IMR-90 (cell line): ENCODE results near the gene RNASET2. TPM values are rescaled to one million over a fixed set of nuclear protein-coding genes. Genes with fewer than 3 reads are reported as not detected.

Source experiments
- ATAC-seq: fragments of 200-7000 bp; cut with Tn5 transposase; 2 replicates; pipeline ENCODE4 v1.9.1; 2020; ENCODE audit warnings: low read depth, mild to moderate bottlenecking, moderate library complexity
- BruUV-seq: library from RNA; stranded (reverse); fragments of 400-500 nt; replicated peaks from 2 replicates; lab custom pipeline; 2021; lab: Mats Ljungman, UMichigan
- CTCF ChIA-PET: fragments of 300-600 bp; formaldehyde crosslinking; extraction: SDS; loops from one replicate; lab custom pipeline; 2021; ENCODE audit warnings: antibody characterized with exemption; lab: Yijun Ruan, JAX
- POLR2A ChIA-PET: fragments of 300-600 bp; sonication (Branson Sonifier 250); formaldehyde crosslinking; loops from one replicate; lab custom pipeline; 2022; ENCODE audit warnings: antibody characterized with exemption; ENCODE audit not compliant: unreplicated experiment; lab: Charles Lee
- DNase-seq: peaks from one replicate; pipeline ENCODE4 v3.0.0; 2013
- H2AFZ ChIP-seq: replicated peaks from 2 replicates; pipeline ENCODE3; 2013; ENCODE audit warnings: low read length, mild to moderate bottlenecking; ENCODE audit not compliant: poor library complexity
- H2AK5ac ChIP-seq: 2 replicates; pipeline ENCODE4 v1.6.1; 2013; ENCODE audit warnings: low read depth, low read length, inconsistent platforms
- H2AK9ac ChIP-seq: replicated peaks from 2 replicates; pipeline ENCODE3; 2013; ENCODE audit warnings: mild to moderate bottlenecking, low read depth, low read length, moderate library complexity; ENCODE audit not compliant: poor library complexity
- H2BK120ac ChIP-seq: 2 replicates; pipeline ENCODE4 v1.6.1; 2013; ENCODE audit warnings: low read depth, low read length, inconsistent platforms
- H2BK15ac ChIP-seq: 3 replicates; pipeline ENCODE4 v1.6.1; 2013; ENCODE audit warnings: low read depth, low read length, inconsistent platforms
- H2BK20ac ChIP-seq: 2 replicates; pipeline ENCODE4 v1.6.1; 2013; ENCODE audit warnings: low read depth, mild to moderate bottlenecking, inconsistent platforms, low read length, moderate library complexity
- H2BK5ac ChIP-seq: 2 replicates; pipeline ENCODE4 v1.6.1; 2013; ENCODE audit warnings: mild to moderate bottlenecking, low read depth, low read length, inconsistent platforms; ENCODE audit not compliant: poor library complexity, severe bottlenecking
- H3K14ac ChIP-seq: replicated peaks from 2 replicates; pipeline ENCODE4 v1.6.1; 2013; ENCODE audit warnings: low read depth, low read length, inconsistent platforms
- H3K18ac ChIP-seq: 2 replicates; pipeline ENCODE4 v1.6.1; 2013; ENCODE audit warnings: low read depth, low read length, control low read depth
- H3K23ac ChIP-seq: 2 replicates; pipeline ENCODE4 v1.6.1; 2013; ENCODE audit warnings: low read depth, low read length, inconsistent platforms
- H3K27ac ChIP-seq: 2 replicates; pipeline ENCODE4 v1.5.1; 2013; ENCODE audit warnings: mild to moderate bottlenecking, control low read depth, low read length; ENCODE audit not compliant: insufficient read depth
- H3K27me3 ChIP-seq: 2 replicates; pipeline ENCODE4 v1.6.1; 2013; ENCODE audit warnings: low read length; ENCODE audit not compliant: control insufficient read depth, insufficient read depth
- H3K36me3 ChIP-seq: 2 replicates; pipeline ENCODE4 v1.6.1; 2013; ENCODE audit warnings: low read length, mixed read lengths; ENCODE audit not compliant: control insufficient read depth, insufficient read depth
- H3K4ac ChIP-seq: 2 replicates; pipeline ENCODE4 v1.6.1; 2013; ENCODE audit warnings: low read depth, low read length, inconsistent platforms
- H3K4me1 ChIP-seq: 2 replicates; pipeline ENCODE4 v1.6.1; 2013; ENCODE audit warnings: low read length, mixed read lengths; ENCODE audit not compliant: control insufficient read depth, insufficient read depth
- H3K4me2 ChIP-seq: 2 replicates; pipeline ENCODE4 v1.6.1; 2013; ENCODE audit warnings: low read depth, mild to moderate bottlenecking, control low read depth, low read length, moderate library complexity
- H3K4me3 ChIP-seq: 2 replicates; pipeline ENCODE4 v1.5.1; 2013; ENCODE audit warnings: low read depth, mild to moderate bottlenecking, control low read depth, low read length, moderate library complexity; ENCODE audit not compliant: insufficient read depth
- H3K56ac ChIP-seq: 2 replicates; pipeline ENCODE4 v1.6.1; 2013; ENCODE audit warnings: low read length, inconsistent platforms; ENCODE audit not compliant: insufficient read depth; ENCODE audit errors: extremely low read depth
- H3K79me1 ChIP-seq, 2 experiments: 2 replicates each; pipeline ENCODE4 v1.6.1; 2013; ENCODE audit warnings: low read length in 2 of 2, inconsistent platforms in 1 of 2, low read depth in 1 of 2
- H3K9ac ChIP-seq: 2 replicates; pipeline ENCODE4 v1.6.1; 2013; ENCODE audit warnings: low read depth, low read length, control low read depth
- H3K9me1 ChIP-seq: 2 replicates; pipeline ENCODE4 v1.6.1; 2013; ENCODE audit warnings: low read length, inconsistent platforms; ENCODE audit not compliant: insufficient read depth
- H3K9me3 ChIP-seq: 2 replicates; pipeline ENCODE4 v1.6.1; 2013; ENCODE audit warnings: low read length; ENCODE audit not compliant: control insufficient read depth, insufficient read depth
- H4K20me1 ChIP-seq: 2 replicates; pipeline ENCODE4 v1.6.1; 2013; ENCODE audit warnings: low read length, inconsistent platforms; ENCODE audit not compliant: insufficient read depth
- H4K5ac ChIP-seq: 2 replicates; pipeline ENCODE4 v1.6.1; 2013; ENCODE audit warnings: mild to moderate bottlenecking, low read depth, low read length, control low read depth
- H4K8ac ChIP-seq, 2 experiments: 2 replicates each; pipeline ENCODE4 v1.6.1; 2013; ENCODE audit warnings: low read depth in 2 of 2, low read length in 2 of 2, control low read depth in 1 of 2, inconsistent platforms in 1 of 2
- H4K91ac ChIP-seq: 2 replicates; pipeline ENCODE4 v1.6.1; 2013; ENCODE audit warnings: low read depth, low read length, inconsistent platforms; ENCODE audit not compliant: insufficient read depth
- BHLHE40 ChIP-seq: fragments of 150-350 bp; IDR thresholded peaks from 2 replicates; pipeline ENCODE4 v1.6.1; 2016; ENCODE audit warnings: mild to moderate bottlenecking, low read depth, low read length
- CTCF ChIP-seq: conservative IDR thresholded peaks from 2 replicates; pipeline ENCODE4 v1.5.1; 2012; ENCODE audit warnings: mild to moderate bottlenecking, low read depth, low read length, improper control_type of control experiment
- MXI1 ChIP-seq: IDR thresholded peaks from 2 replicates; pipeline ENCODE4 v1.6.1; 2012; ENCODE audit warnings: low read depth, mild to moderate bottlenecking, low read length, moderate library complexity, borderline replicate concordance
- RFX5 ChIP-seq: IDR thresholded peaks from 2 replicates; pipeline ENCODE4 v1.8.0; 2012; ENCODE audit warnings: low read depth, mild to moderate bottlenecking, low read length, moderate library complexity
- USF2 ChIP-seq: fragments of 150-350 bp; IDR thresholded peaks from 2 replicates; pipeline ENCODE4 v1.6.1; 2017; ENCODE audit warnings: mild to moderate bottlenecking, antibody characterized with exemption, low read length, low read depth
- WGBS, 2 experiments: methylation state at CpG; one replicate each; pipeline versions ENCODE4 v1.1.5 to v1.1.7; 2013; ENCODE audit warnings: missing lambda C conversion rate in 2 of 2; ENCODE audit not compliant: insufficient read length in 1 of 2; ENCODE audit errors: extremely low coverage in 2 of 2; 5-methylcytosine and 5-hydroxymethylcytosine counted together
- dilution Hi-C: fragments of 300-500 bp; cut with HindIII; formaldehyde crosslinking; loops from one replicate; pipeline ENCODE4 v1.14.3; 2018; ENCODE audit warnings: low sequenced_read_pairs; ENCODE audit not compliant: unreplicated experiment
- in situ Hi-C: fragments of 300-500 bp; cut with MboI; formaldehyde crosslinking; loops from 3 replicates; pipeline ENCODE4 v1.14.3; 2019; ENCODE audit warnings: low sequenced_read_pairs, inconsistent platforms, mixed read lengths
- intact Hi-C: fragments of 100-400 bp; cut with micrococcal nuclease; formaldehyde crosslinking; loops from 2 replicates; pipeline ENCODE4 v1.10.0; 2022
- polyA plus RNA-seq, 3 experiments: library from polyadenylated mRNA; depleted of rRNA; stranded (reverse); fragments of >200 nt; gene quantifications; 2 replicates each; pipeline ENCODE4 v1.2.3, GENCODE V29; 2012; ENCODE audit warnings: low replicate concordance in 1 of 3
- total RNA-seq: library from RNA; depleted of rRNA; stranded (reverse); fragments of >200 nt; gene quantifications from 2 replicates; pipeline ENCODE4 v1.2.3, GENCODE V29; 2012

The RNASET2 gene
- total and polyA plus RNA-seq, 2 of the 4 experiments (the other 2 are of a cell fraction) = 13.6 to 24.9 TPM

GRCh38 chr6:166997768-166998255 lies 41.5 kb upstream of the RNASET2 start:
- ATAC-seq = peak; percentile 9
- POLR2A ChIA-PET = no interaction called here
- CTCF ChIA-PET = interaction anchor here (0.6 to 0.7 kb wide), 2 partner anchors 409 to 1548 kb away, joined by 3 to 4 read pairs; no protein-coding TSS in a partner anchor

More at GRCh38 chr6:166997768-166998255, 41.5 kb upstream of the RNASET2 start:
- Histone ChIP-seq H3K27ac (peak overlapping the region; percentile 36), H3K23ac (peak overlapping the region; percentile 84), H2AFZ (peak overlapping the region; percentile 94), H4K5ac (0 out of 2 replicates have a peak overlapping the region, but pooled peaks have one; percentile 9), H2AK9ac (peak overlapping the region; percentile 79), H3K4ac (0 out of 2 replicates have a peak overlapping the region, but pooled peaks have one; percentile 39), H4K91ac (no peak overlapping the region), H3K4me3 (peak overlapping the region; percentile 59), H3K14ac (peak overlapping the region; percentile 16; the same call in 1 of the 2 replicates), H3K79me1 (peaks cover 26 to 37% of the 10 kb centered on the region in 2 experiments), H2BK5ac (no peak overlapping the region), H3K4me1 (peaks cover 9% of the 10 kb centered on the region), H3K9me3 (no peaks in the 10 kb centered on the region), H3K9me1 (peaks cover 3% of the 10 kb centered on the region; the same call in 1 of the 2 replicates), H2BK20ac (no peak overlapping the region), H3K36me3 (no peaks in the 10 kb centered on the region; the same call in 1 of the 2 replicates), H3K56ac (no peak overlapping the region), H2BK15ac (no peak overlapping the region), H3K4me2 (peak overlapping the region; percentile 86), H2AK5ac (no peak overlapping the region), H3K18ac (no peak overlapping the region), H4K8ac (peak overlapping the region in 1 of 2 experiments; percentile 69; a peak in 2 of 4 replicates), H3K9ac (peak overlapping the region; percentile 13), H4K20me1 (peaks cover 8% of the 10 kb centered on the region; the same call in 1 of the 2 replicates), H3K27me3 (no peaks in the 10 kb centered on the region), H2BK120ac (no peak overlapping the region)
- dilution Hi-C loops (no loop called here), intact Hi-C loops (loop anchor here (1.0 to 10.0 kb wide), 3 partner anchors 39 to 543 kb away; partner anchors contain the start of gene RPS6KA2), in situ Hi-C loops (loop anchor here (25.0 kb wide), 1 partner anchor 361 kb away; the partner anchor contains the start of gene RPS6KA2)
- no TSS peak for BruUV-seq
- WGBS, 2 experiments = 10% methylated on average over 10 of the region's 38 CpGs; no CpG with 5 or more reads in 1 of the 2 experiments
- peak; percentile 69 for DNase-seq
- TF ChIP-seq USF2 = 0 out of 2 replicates have a peak, but pooled peaks have one; percentile 26
- no peak for TF ChIP-seq RFX5
- TF ChIP-seq MXI1 = peak; percentile 52; the same call in 1 of the 2 replicates
- TF ChIP-seq BHLHE40 = no peak
- peak; percentile 51 for TF ChIP-seq CTCF
